A549 treated with Mapracorat at 1 μM for 4 hours (cell line): ENCODE results near the gene BNC2. TPM values are rescaled to one million over a fixed set of nuclear protein-coding genes. Genes with fewer than 3 reads are reported as not detected.

ENCODE experiments used
- total RNA-seq: library from RNA; stranded (reverse); fragments of 200-300 nt; extraction: Qiagen RNA extraction; gene quantifications from 5 replicates; pipeline ENCODE4 v1.2.3, GENCODE V29; 2022

Gene BNC2
- total RNA-seq = 4.1 to 6.7 TPM (median 5.2 TPM) in 5 replicates

GRCh38 chr9:16870596-16871335 is at the start of gene BNC2:
BNC2 (minus strand) TSS chr9:16870670; CDS start chr9:16870648, 22 bp downstream.

